Thoracic aorta (tissue), 2 donors: ENCODE data around the gene RASGRF1. TPM values are rescaled to one million over a fixed set of nuclear protein-coding genes. Genes with fewer than 3 reads are reported as not detected.

Source experiments
- ATAC-seq: fragments of 150-250 bp; one replicate; pipeline ENCODE4 v1.8.0; 2017; ENCODE audit warnings: low read depth; ENCODE audit not compliant: insufficient number of reproducible peaks, low FRiP score
- DNase-seq: peaks from one replicate; pipeline ENCODE4 v3.0.0-alpha.2; 2020; ENCODE audit warnings: low spot score
- H3K27ac ChIP-seq, 2 donors: fragments of 200-600 bp; sonication (generic); 1 replicate in 1 of 2; 2 replicates in 1 of 2; pipeline ENCODE4 v1.5.1; 2016; ENCODE audit warnings: mild to moderate bottlenecking in 2 of 2, moderate library complexity in 2 of 2
- H3K27me3 ChIP-seq: fragments of 200-600 bp; sonication (generic); replicated peaks from 2 replicates; pipeline ENCODE4 v1.6.0; 2016; ENCODE audit warnings: mild to moderate bottlenecking; ENCODE audit not compliant: insufficient read depth
- H3K36me3 ChIP-seq: fragments of 200-600 bp; sonication (generic); one replicate; pipeline ENCODE4 v1.5.1; 2016
- H3K4me1 ChIP-seq, 2 donors: fragments of 200-600 bp; sonication (generic); 1 replicate in 1 of 2; 2 replicates in 1 of 2; pipeline versions ENCODE4 v1.5.1 to v1.6.0; 2016; ENCODE audit warnings: low read depth in 2 of 2, mild to moderate bottlenecking in 1 of 2; ENCODE audit not compliant: control insufficient read depth in 1 of 2
- H3K4me3 ChIP-seq: fragments of 200-600 bp; sonication (generic); 2 replicates; pipeline ENCODE4 v1.5.1; 2016; ENCODE audit warnings: mild to moderate bottlenecking
- H3K9me3 ChIP-seq: fragments of 200-600 bp; sonication (generic); 2 replicates; pipeline ENCODE4 v1.5.1; 2016
- CTCF ChIP-seq: fragments of 200-600 bp; sonication (generic); IDR thresholded peaks from one replicate; pipeline ENCODE4 v1.5.1; 2019; ENCODE audit warnings: antibody characterized with exemption
- total RNA-seq, 2 donors: library from RNA; depleted of rRNA; stranded (reverse); fragments of >200 nt; gene quantifications; one replicate each; pipeline versions ENCODE4 v1.1.0 to v1.2.3, GENCODE V29; 2016

RASGRF1 gene
- total RNA-seq, 2 donors from 2014 or later = not detected

GRCh38 chr15:79023918-79024317, 66.7 kb downstream of the RASGRF1 start:
- Histone ChIP-seq H3K27ac (no peak overlapping the region), H3K27me3 (no peaks in the 10 kb centered on the region), H3K36me3 (no peaks in the 10 kb centered on the region), H3K4me3 (no peak overlapping the region), H3K9me3 (no peaks in the 10 kb centered on the region), H3K4me1 (no peaks in the 10 kb centered on the region)
- DNase-seq (no peak), ATAC-seq (no peak)
- no peak for TF ChIP-seq CTCF

GRCh38 chr15:79023546-79023890, 67.1 kb downstream of the RASGRF1 start:
- Histone ChIP-seq H3K4me3 (no peak overlapping the region), H3K4me1 (no peaks in the 10 kb centered on the region), H3K9me3 (no peaks in the 10 kb centered on the region), H3K27ac (no peak overlapping the region), H3K27me3 (no peaks in the 10 kb centered on the region), H3K36me3 (no peaks in the 10 kb centered on the region)
- ATAC-seq = no peak
- DNase-seq = no peak
- TF ChIP-seq CTCF = no peak

GRCh38 chr15:79018960-79019359, 71.6 kb downstream of the RASGRF1 start:
- Histone ChIP-seq H3K9me3 (no peaks in the 10 kb centered on the region), H3K27me3 (no peaks in the 10 kb centered on the region), H3K4me1 (no peaks in the 10 kb centered on the region), H3K4me3 (no peak overlapping the region), H3K36me3 (no peaks in the 10 kb centered on the region), H3K27ac (no peak overlapping the region)
- TF ChIP-seq CTCF = no peak
- ATAC-seq (no peak), DNase-seq (no peak)

- DNase-seq = no peak
- no peak for ATAC-seq
Measured at GRCh38 chr15:79017953-79018352, 72.6 kb downstream of the RASGRF1 start.

GRCh38 chr15:79016527-79017170, 73.9 kb downstream of the RASGRF1 start:
- ATAC-seq = no peak
- DNase-seq = no peak

More at GRCh38 chr15:79017953-79018352, 72.6 kb downstream of the RASGRF1 start:
- Histone ChIP-seq H3K4me3 (no peak overlapping the region), H3K27ac (no peak overlapping the region), H3K27me3 (no peaks in the 10 kb centered on the region), H3K4me1 (no peaks in the 10 kb centered on the region), H3K36me3 (no peaks in the 10 kb centered on the region), H3K9me3 (no peaks in the 10 kb centered on the region)
- TF ChIP-seq CTCF = no peak

More at GRCh38 chr15:79016527-79017170, 73.9 kb downstream of the RASGRF1 start:
- H3K36me3 ChIP-seq = no peaks in the 10 kb centered on the region
- TF ChIP-seq CTCF = no peak
- H3K9me3 ChIP-seq = no peaks in the 10 kb centered on the region
- H3K4me1 ChIP-seq = no peaks in the 10 kb centered on the region
- no peaks in the 10 kb centered on the region for H3K27me3 ChIP-seq
- no peak overlapping the region for H3K4me3 ChIP-seq
- no peak overlapping the region for H3K27ac ChIP-seq
